GM04503 (cell line): ENCODE results near the gene GUCY2F.

Experiments used
- DNase-seq: peaks from one replicate; pipeline ENCODE4 v3.0.0-alpha.2; 2012; ENCODE audit warnings: low read depth

Gene GUCY2F

GRCh38 chrX:109481986-109482385 is at the start of gene GUCY2F:
TSS of gene GUCY2F (minus strand) at chrX:109482086. CDS start at chrX:109475936, 6,150 bp downstream.
- no peak for DNase-seq

- DNase-seq: no peak
Observed at GRCh38 chrX:109519001-109519400, 37.1 kb upstream of the GUCY2F start.

GRCh38 chrX:109511113-109511512 is 29.2 kb upstream of the GUCY2F start:
- DNase-seq: no peak

- no peak for DNase-seq
Observed at GRCh38 chrX:109508915-109509314, 27.0 kb upstream of the GUCY2F start.

GRCh38 chrX:109501176-109501575 is 19.3 kb upstream of the GUCY2F start:
- no peak for DNase-seq

GRCh38 chrX:109498434-109498833 is 16.5 kb upstream of the GUCY2F start:
- DNase-seq: no peak

- no peak for DNase-seq
Observed at GRCh38 chrX:109489174-109489573, 7.3 kb upstream of the GUCY2F start.

GRCh38 chrX:109487640-109488039 is 5.8 kb upstream of the GUCY2F start:
- DNase-seq: no peak

- peak; percentile 19 for DNase-seq
Observed at GRCh38 chrX:109485470-109486340, 3.8 kb upstream of the GUCY2F start.

GRCh38 chrX:109484886-109485285 is 3.0 kb upstream of the GUCY2F start:
- DNase-seq: no peak

GRCh38 chrX:109475174-109475891 is 6.6 kb downstream of the GUCY2F start:
- DNase-seq: peak; percentile 9

- no peak for DNase-seq
Observed at GRCh38 chrX:109472939-109473735, 8.7 kb downstream of the GUCY2F start.

- DNase-seq: no peak
Observed at GRCh38 chrX:109464231-109464630, 17.7 kb downstream of the GUCY2F start.

- DNase-seq: no peak
Observed at GRCh38 chrX:109463784-109464183, 18.1 kb downstream of the GUCY2F start.

- DNase-seq: no peak
Observed at GRCh38 chrX:109448282-109448938, 33.5 kb downstream of the GUCY2F start.

- no peak for DNase-seq
Observed at GRCh38 chrX:109441266-109441665, 40.6 kb downstream of the GUCY2F start.

- DNase-seq: no peak
Observed at GRCh38 chrX:109440475-109440874, 41.4 kb downstream of the GUCY2F start.

GRCh38 chrX:109409181-109409580 is 72.7 kb downstream of the GUCY2F start:
- DNase-seq: no peak

GRCh38 chrX:109403922-109404321 is 78.0 kb downstream of the GUCY2F start:
- no peak for DNase-seq

GRCh38 chrX:109399831-109400230 is 82.1 kb downstream of the GUCY2F start:
- no peak for DNase-seq

GRCh38 chrX:109398833-109399232 is 83.1 kb downstream of the GUCY2F start:
- DNase-seq: no peak

GRCh38 chrX:109398061-109398460 is 83.8 kb downstream of the GUCY2F start:
- no peak for DNase-seq
